HG03064 (cell line): ENCODE measurements around the gene PRG2.
"Not testable (repeated sequence)": the region's sequence is repeated elsewhere in the genome, so short reads cannot be mapped to it uniquely, and the experiment has no call there.

ENCODE experiments used
- ATAC-seq: cut with Tn5 transposase; IDR thresholded peaks from one replicate; pipeline ENCODE4 v1.9.1; 2021; ENCODE audit warnings: low read depth; ENCODE audit not compliant: unreplicated experiment

PRG2 gene

GRCh38 chr11:57349491-57350274, 40.8 kb downstream of the PRG2 start:
- no peak for ATAC-seq

- no peak for ATAC-seq
Observed at GRCh38 chr11:57348636-57349313, 41.7 kb downstream of the PRG2 start.

GRCh38 chr11:57348052-57348451, 42.4 kb downstream of the PRG2 start:
- ATAC-seq, result no peak

- no peak for ATAC-seq
Observed at GRCh38 chr11:57347336-57347735, 43.1 kb downstream of the PRG2 start.

- no peak for ATAC-seq
Observed at GRCh38 chr11:57345555-57346211, 44.8 kb downstream of the PRG2 start.

- no peak for ATAC-seq
Observed at GRCh38 chr11:57344826-57345225, 45.6 kb downstream of the PRG2 start.

GRCh38 chr11:57343825-57344224, 46.6 kb downstream of the PRG2 start:
- no peak for ATAC-seq

- no peak for ATAC-seq
Observed at GRCh38 chr11:57342702-57343101, 47.7 kb downstream of the PRG2 start.

- no peak for ATAC-seq
Observed at GRCh38 chr11:57341250-57341808, 49.1 kb downstream of the PRG2 start.

- no peak for ATAC-seq
Observed at GRCh38 chr11:57340039-57340615, 50.3 kb downstream of the PRG2 start.

- ATAC-seq, result no peak
Observed at GRCh38 chr11:57339328-57339727, 51.1 kb downstream of the PRG2 start.

- ATAC-seq, result no peak
Observed at GRCh38 chr11:57338142-57338541, 52.3 kb downstream of the PRG2 start, which contains the start of gene P2RX3. Gene P2RX3 (plus strand): TSS chr11:57338352. CDS start chr11:57338551, 199 bp downstream.

GRCh38 chr11:57336856-57337255, 53.6 kb downstream of the PRG2 start:
- ATAC-seq, result not testable (repeated sequence)
